ENCODE results near the gene DCBLD1.
"Not testable (repeated sequence)": the region's sequence is repeated elsewhere in the genome, so short reads cannot be mapped to it uniquely, and the experiment has no call there.

The DCBLD1 gene

GRCh38 chr6:117498159-117498558 lies 15.7 kb downstream of the DCBLD1 start:
- peak; percentile 51 for DNase-seq (ENCODE audit: low read depth)

GRCh38 chr6:117501722-117502121 lies 19.2 kb downstream of the DCBLD1 start:
- no peak for DNase-seq (ENCODE audit: low read depth)

GRCh38 chr6:117502580-117502979 lies 20.1 kb downstream of the DCBLD1 start:
- no peak for DNase-seq (ENCODE audit: low read depth)

- DNase-seq (ENCODE audit: low read depth), result no peak
These were observed 20.7 kb downstream of the DCBLD1 start for GRCh38 chr6:117503211-117503610.

- DNase-seq (ENCODE audit: low read depth), result no peak
These were observed 22.1 kb downstream of the DCBLD1 start for GRCh38 chr6:117504478-117505144.

GRCh38 chr6:117505311-117505710 lies 22.8 kb downstream of the DCBLD1 start:
- DNase-seq (ENCODE audit: low read depth), result no peak

GRCh38 chr6:117506180-117506835 lies 23.8 kb downstream of the DCBLD1 start:
- DNase-seq (ENCODE audit: low read depth), result peak; percentile 50

GRCh38 chr6:117506907-117507306 lies 24.4 kb downstream of the DCBLD1 start:
- DNase-seq (ENCODE audit: low read depth), result no peak

- no peak for DNase-seq (ENCODE audit: low read depth)
These were observed 26.0 kb downstream of the DCBLD1 start for GRCh38 chr6:117508450-117508971.

GRCh38 chr6:117509021-117509420 lies 26.5 kb downstream of the DCBLD1 start:
- no peak for DNase-seq (ENCODE audit: low read depth)

- DNase-seq (ENCODE audit: low read depth), result no peak
These were observed 29.8 kb downstream of the DCBLD1 start for GRCh38 chr6:117512056-117512828.

- DNase-seq (ENCODE audit: low read depth), result no peak
These were observed 30.6 kb downstream of the DCBLD1 start for GRCh38 chr6:117512987-117513573.

- no peak for DNase-seq (ENCODE audit: low read depth)
These were observed 31.4 kb downstream of the DCBLD1 start for GRCh38 chr6:117513778-117514365.

- DNase-seq (ENCODE audit: low read depth), result no peak
These were observed 32.2 kb downstream of the DCBLD1 start for GRCh38 chr6:117514655-117515054.

GRCh38 chr6:117515326-117515725 lies 32.9 kb downstream of the DCBLD1 start:
- DNase-seq (ENCODE audit: low read depth), result no peak

GRCh38 chr6:117517995-117518394 lies 35.5 kb downstream of the DCBLD1 start:
- not testable (repeated sequence) for DNase-seq (ENCODE audit: low read depth)

- DNase-seq (ENCODE audit: low read depth), result no peak
These were observed 36.4 kb downstream of the DCBLD1 start for GRCh38 chr6:117518870-117519269.

- no peak for DNase-seq (ENCODE audit: low read depth)
These were observed 38.3 kb downstream of the DCBLD1 start for GRCh38 chr6:117520603-117521395.

GRCh38 chr6:117521791-117522502 lies 39.5 kb downstream of the DCBLD1 start:
- DNase-seq (ENCODE audit: low read depth), result no peak

GRCh38 chr6:117525607-117526006 lies 43.1 kb downstream of the DCBLD1 start:
- no peak for DNase-seq (ENCODE audit: low read depth)

Measured in fibroblast of gingiva (primary cell).